RPMI8226 (cell line): ENCODE data around the gene DIPK1A.

Experiments used
- DNase-seq: peaks from one replicate; pipeline ENCODE4 v3.0.0-alpha.2; 2015

Gene DIPK1A

GRCh38 chr1:92949937-92950817 lies 11.1 kb downstream of the DIPK1A start:
- DNase-seq, result peak; percentile 35

GRCh38 chr1:92948071-92948470 lies 13.2 kb downstream of the DIPK1A start:
- DNase-seq, result no peak

GRCh38 chr1:92945748-92946270 lies 15.5 kb downstream of the DIPK1A start:
- no peak for DNase-seq

GRCh38 chr1:92944901-92945747 lies 16.1 kb downstream of the DIPK1A start:
- DNase-seq, result no peak

GRCh38 chr1:92943502-92943847 lies 17.8 kb downstream of the DIPK1A start:
- DNase-seq, result no peak

GRCh38 chr1:92940541-92940940 lies 20.7 kb downstream of the DIPK1A start:
- DNase-seq, result no peak

- DNase-seq, result no peak
Measured at GRCh38 chr1:92937731-92938130, 23.5 kb downstream of the DIPK1A start.

GRCh38 chr1:92936865-92937264 lies 24.4 kb downstream of the DIPK1A start:
- no peak for DNase-seq

GRCh38 chr1:92934395-92935378 lies 26.6 kb downstream of the DIPK1A start:
- peak; percentile 61 for DNase-seq

- no peak for DNase-seq
Measured at GRCh38 chr1:92933459-92933858, 27.8 kb downstream of the DIPK1A start.

- no peak for DNase-seq
Measured at GRCh38 chr1:92931691-92932090, 29.6 kb downstream of the DIPK1A start.

- DNase-seq, result no peak
Measured at GRCh38 chr1:92929461-92929860, 31.8 kb downstream of the DIPK1A start.

- no peak for DNase-seq
Measured at GRCh38 chr1:92927870-92928269, 33.4 kb downstream of the DIPK1A start.

GRCh38 chr1:92926873-92927272 lies 34.4 kb downstream of the DIPK1A start:
- DNase-seq, result no peak

- no peak for DNase-seq
Measured at GRCh38 chr1:92924501-92924900, 36.8 kb downstream of the DIPK1A start.

- no peak for DNase-seq
Measured at GRCh38 chr1:92923664-92924063, 37.6 kb downstream of the DIPK1A start.

GRCh38 chr1:92922356-92923035 lies 38.8 kb downstream of the DIPK1A start:
- DNase-seq, result no peak

- DNase-seq, result no peak
Measured at GRCh38 chr1:92921031-92922023, 39.9 kb downstream of the DIPK1A start.

GRCh38 chr1:92916899-92917298 lies 44.4 kb downstream of the DIPK1A start:
- DNase-seq, result no peak

GRCh38 chr1:92915547-92915946 lies 45.7 kb downstream of the DIPK1A start:
- DNase-seq, result no peak
